Activated B cell treated with CpG ODN at 0.5 μM for 24 hours (primary cell): Measurements from ENCODE around the gene RWDD4. TPM values are rescaled to one million over a fixed set of nuclear protein-coding genes. Genes with fewer than 3 reads are reported as not detected.

Source experiments
- ATAC-seq: fragments of 200-7000 bp; cut with Tn5 transposase; one replicate; pipeline ENCODE4 v1.10.0; 2021; ENCODE audit warnings: low read depth, mild to moderate bottlenecking, moderate library complexity
- CTCF ChIA-PET: fragments of 350-600 bp; sonication (Branson Sonifier 250); formaldehyde crosslinking; loops from one replicate; lab custom pipeline; 2021; ENCODE audit warnings: antibody characterized with exemption; lab: Charles Lee
- POLR2A ChIA-PET: fragments of 350-600 bp; sonication (Branson Sonifier 250); formaldehyde crosslinking; loops from one replicate; lab custom pipeline; 2021; ENCODE audit warnings: antibody characterized with exemption; lab: Charles Lee
- DNase-seq: peaks from one replicate; pipeline ENCODE4 v3.0.0; 2022
- H3K27ac Mint-ChIP-seq: one replicate; pipeline ENCODE4 v1.8.0; 2020; ENCODE audit warnings: mixed read lengths
- H3K27me3 Mint-ChIP-seq: one replicate; pipeline ENCODE4 v1.8.0; 2021; ENCODE audit warnings: mixed read lengths
- H3K36me3 Mint-ChIP-seq: one replicate; pipeline ENCODE4 v1.8.0; 2021; ENCODE audit warnings: low read depth, mixed read lengths
- H3K4me1 Mint-ChIP-seq: one replicate; pipeline ENCODE4 v1.8.0; 2021; ENCODE audit warnings: mixed read lengths
- H3K4me3 Mint-ChIP-seq: one replicate; pipeline ENCODE4 v1.8.0; 2020; ENCODE audit warnings: mild to moderate bottlenecking, mixed read lengths
- H3K9me3 Mint-ChIP-seq: one replicate; pipeline ENCODE4 v1.8.0; 2020; ENCODE audit warnings: mixed read lengths
- CTCF ChIP-seq: fragments of 200-600 bp; IDR thresholded peaks from one replicate; pipeline ENCODE4 v1.8.0; 2022; ENCODE audit warnings: antibody characterized with exemption, mild to moderate bottlenecking
- intact Hi-C: fragments of 100-400 bp; cut with micrococcal nuclease; formaldehyde crosslinking; loops from one replicate; pipeline ENCODE4 v1.15.1; 2024
- total RNA-seq: library from RNA; stranded (reverse); gene quantifications from 2 replicates; pipeline ENCODE4 v1.2.3, GENCODE V29; 2022

Gene RWDD4
- total RNA-seq, 1 donor from 2014 or later = 14.6 TPM

DNA sequence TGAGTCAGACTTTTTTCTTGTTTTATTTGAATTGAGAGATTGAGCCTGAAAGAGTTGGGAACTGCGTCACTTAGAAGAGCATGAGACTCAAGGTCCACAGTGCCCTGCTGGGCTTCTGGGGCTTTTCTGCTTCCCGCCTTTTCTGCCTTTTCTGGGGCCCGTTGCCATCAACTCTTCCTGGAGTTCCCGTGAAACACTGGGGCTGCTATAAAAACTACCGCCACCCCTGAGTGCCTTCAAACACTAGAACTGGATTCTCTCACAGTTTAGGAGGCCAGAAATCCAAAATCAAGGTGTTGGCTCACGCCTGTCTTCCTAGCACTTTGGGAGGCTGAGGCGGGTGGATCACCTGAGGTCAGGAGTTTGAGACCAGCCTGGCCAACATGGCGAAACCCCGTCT lies 49.8 kb downstream of the RWDD4 start:
- Mint-ChIP-seq H3K36me3 (no peaks in the 10 kb centered on the region), H3K9me3 (no peaks in the 10 kb centered on the region), H3K27ac (no peak overlapping the region), H3K4me1 (no peaks in the 10 kb centered on the region), H3K4me3 (no peak overlapping the region), H3K27me3 (peaks cover 7% of the 10 kb centered on the region)
- intact Hi-C loops = no loop called here
- CTCF ChIA-PET = no interaction called here
- DNase-seq = no peak
- TF ChIP-seq CTCF = no peak
- POLR2A ChIA-PET = interaction anchor here (0.7 kb wide), 1 partner anchor 13 kb away, joined by 4 read pairs; no protein-coding TSS in a partner anchor
- no peak for ATAC-seq

- ChIA-PET POLR2A (no interaction called here), CTCF (no interaction called here)
- H3K4me3 Mint-ChIP-seq = no peak overlapping the region
- no peaks in the 10 kb centered on the region for H3K36me3 Mint-ChIP-seq
- no peak overlapping the region for H3K27ac Mint-ChIP-seq
- H3K4me1 Mint-ChIP-seq = no peaks in the 10 kb centered on the region
- H3K27me3 Mint-ChIP-seq = peaks cover 6% of the 10 kb centered on the region
- intact Hi-C loops = no loop called here
- ATAC-seq (no peak), DNase-seq (no peak)
- no peaks in the 10 kb centered on the region for H3K9me3 Mint-ChIP-seq
- TF ChIP-seq CTCF = no peak
Measured at GRCh38 chr4:183607894-183608293, 51.1 kb downstream of the RWDD4 start.

GRCh38 chr4:183602557-183603027 lies 56.4 kb downstream of the RWDD4 start:
- ChIA-PET CTCF (interaction anchor here (0.6 kb wide), 1 partner anchor 128 kb away, joined by 4 read pairs; no protein-coding TSS in a partner anchor), POLR2A (interaction anchor here (0.7 kb wide), 1 partner anchor 124 kb away, joined by 4 read pairs; no protein-coding TSS in a partner anchor)
- H3K4me3 Mint-ChIP-seq = no peak overlapping the region
- no peaks in the 10 kb centered on the region for H3K36me3 Mint-ChIP-seq
- no peaks in the 10 kb centered on the region for H3K4me1 Mint-ChIP-seq
- intact Hi-C loops = loop anchor here (1.0 kb wide), 1 partner anchor 130 kb away; no protein-coding TSS in a partner anchor
- no peak for DNase-seq
- H3K27me3 Mint-ChIP-seq = no peaks in the 10 kb centered on the region
- no peak for TF ChIP-seq CTCF
- peaks cover 2% of the 10 kb centered on the region for H3K9me3 Mint-ChIP-seq
- H3K27ac Mint-ChIP-seq = no peak overlapping the region
- ATAC-seq = no peak

GRCh38 chr4:183601381-183601780 lies 57.6 kb downstream of the RWDD4 start:
- Mint-ChIP-seq H3K4me3 (no peak overlapping the region), H3K36me3 (no peaks in the 10 kb centered on the region), H3K27ac (no peak overlapping the region), H3K4me1 (no peaks in the 10 kb centered on the region), H3K27me3 (peaks cover 4% of the 10 kb centered on the region), H3K9me3 (peaks cover 2% of the 10 kb centered on the region)
- ATAC-seq = no peak
- no peak for DNase-seq
- ChIA-PET CTCF (interaction anchor here (0.7 to 1.8 kb wide), 3 partner anchors 126 to 158 kb away, joined by 3 to 4 read pairs (median 3); no protein-coding TSS in a partner anchor), POLR2A (no interaction called here)
- TF ChIP-seq CTCF = no peak
- intact Hi-C loops = no loop called here

GRCh38 chr4:183600189-183600685 lies 58.7 kb downstream of the RWDD4 start:
- H3K4me3 Mint-ChIP-seq = no peak overlapping the region
- H3K36me3 Mint-ChIP-seq = no peaks in the 10 kb centered on the region
- TF ChIP-seq CTCF = no peak
- no peak overlapping the region for H3K27ac Mint-ChIP-seq
- DNase-seq (no peak), ATAC-seq (no peak)
- H3K27me3 Mint-ChIP-seq = peaks cover 4% of the 10 kb centered on the region
- H3K9me3 Mint-ChIP-seq = peaks cover 2% of the 10 kb centered on the region
- POLR2A ChIA-PET = no interaction called here
- CTCF ChIA-PET = interaction anchor here (1.8 kb wide), 1 partner anchor 157 kb away, joined by 4 read pairs; no protein-coding TSS in a partner anchor
- intact Hi-C loops = no loop called here
- H3K4me1 Mint-ChIP-seq = no peaks in the 10 kb centered on the region
